T-helper 1 cell (primary cell): ENCODE measurements around the gene RBBP4.
"Not testable (repeated sequence)": the region's sequence is repeated elsewhere in the genome, so short reads cannot be mapped to it uniquely, and the experiment has no call there.

Experiments
- DNase-seq, 5 donors: peaks; one replicate each; pipeline ENCODE4 v3.0.0-alpha.2; 2012 to 2020
- total RNA-seq, 4 donors: gene quantifications; one replicate each; lab custom pipeline; 2026; lab: John Stamatoyannopoulos, UW

The RBBP4 gene
- total RNA-seq: 77.9 to 128 (median 106) reads per million in 4 donors

DNA sequence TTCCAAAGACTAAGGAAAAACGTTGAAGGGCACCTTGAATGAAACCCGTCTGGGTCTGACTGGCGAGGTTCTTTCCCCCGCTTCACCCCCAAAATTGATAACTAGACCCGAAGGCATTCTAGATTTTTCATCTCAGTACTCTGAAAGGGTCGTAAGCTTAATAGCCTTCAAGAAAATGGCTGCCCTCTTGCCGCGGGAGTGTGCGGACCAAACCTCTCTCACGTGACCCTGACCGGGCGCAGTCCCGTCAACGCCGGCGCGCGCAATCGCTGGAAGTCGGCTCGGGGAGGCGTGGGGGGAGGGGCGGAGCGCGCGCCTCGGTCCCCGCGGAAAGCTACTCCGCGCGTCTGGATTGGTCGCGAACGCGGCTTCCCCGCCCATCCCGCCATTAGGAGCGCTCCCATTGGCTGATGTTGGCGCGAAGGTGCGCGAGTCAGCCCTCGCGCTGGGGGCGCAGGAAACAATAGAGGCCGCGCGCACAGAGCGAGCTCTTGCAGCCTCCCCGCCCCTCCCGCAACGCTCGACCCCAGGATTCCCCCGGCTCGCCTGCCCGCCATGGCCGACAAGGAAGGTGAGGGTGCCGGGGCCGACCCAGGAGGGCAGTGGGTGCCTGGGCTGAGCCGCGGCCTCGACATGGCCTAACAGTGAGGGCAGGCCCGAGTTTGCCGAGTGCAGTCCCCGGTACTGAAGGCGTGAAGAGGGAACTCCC lies at the start of gene RBBP4:
RBBP4 (plus strand) TSS at position 457 of the 709 bp plus-strand sequence; CDS start at position 556, 99 bp downstream.
- DNase-seq: peak; percentile 96 to 99 (median 97)

GRCh38 chr1:32605711-32606424 lies 45.1 kb upstream of the RBBP4 start:
- DNase-seq: no peak

DNA sequence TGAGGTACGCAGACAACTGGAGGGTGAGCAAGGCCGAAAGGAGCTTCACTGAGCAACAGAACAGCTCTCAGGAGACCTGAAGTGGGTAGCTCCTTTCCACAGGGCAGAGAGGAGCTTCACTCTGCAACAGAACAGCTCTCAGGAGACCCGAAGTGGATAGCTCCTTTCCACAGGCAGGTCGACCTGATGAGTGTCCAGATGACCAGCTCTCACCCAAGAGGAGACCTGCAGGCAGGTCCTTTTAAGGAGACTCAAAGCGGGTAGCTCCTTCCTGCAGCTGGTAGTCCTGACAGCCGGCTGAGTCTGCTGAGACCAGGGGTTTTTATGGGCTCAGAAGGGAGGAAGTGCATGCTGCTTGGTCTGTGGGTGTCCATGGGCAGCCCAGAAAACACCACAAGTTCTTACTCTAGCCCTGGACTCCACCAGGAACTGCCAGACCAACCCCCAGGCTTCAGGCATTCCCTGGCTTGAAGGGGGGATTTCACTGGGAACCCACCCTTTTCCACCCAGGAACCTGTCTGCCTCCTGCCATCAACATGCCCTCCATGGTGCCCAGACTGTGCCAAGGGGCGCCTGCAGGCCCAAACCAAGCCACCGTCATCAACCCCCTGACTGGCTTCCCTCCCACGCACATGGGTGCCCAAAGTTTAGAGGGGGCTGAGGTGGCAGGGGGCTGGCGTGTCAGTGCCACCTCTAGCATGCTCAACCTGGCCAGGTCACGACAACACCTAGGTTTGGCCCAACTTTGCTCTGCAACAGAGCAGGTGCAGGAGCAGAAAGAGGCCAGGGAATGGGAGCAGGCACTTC lies 44.2 kb upstream of the RBBP4 start:
- DNase-seq: no peak

DNA sequence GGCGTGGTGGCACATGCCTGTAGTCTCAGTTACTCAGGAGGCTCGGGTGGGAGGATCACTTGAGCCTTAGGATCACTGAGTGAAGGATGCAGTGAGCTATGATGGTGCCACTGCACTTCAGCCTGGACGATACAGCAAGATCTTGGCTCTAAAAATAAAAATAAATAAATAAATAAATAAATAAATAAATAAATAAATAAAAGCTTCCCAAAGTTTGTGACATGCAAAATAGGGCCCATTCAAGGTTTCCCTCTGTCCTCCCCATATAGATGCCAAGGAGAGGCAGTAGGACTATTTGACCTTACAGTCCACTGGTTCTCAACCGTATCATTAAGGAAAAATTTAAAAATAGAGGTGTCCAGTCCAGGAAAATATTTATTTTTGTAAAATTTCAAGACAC lies 41.8 kb upstream of the RBBP4 start:
- no peak for DNase-seq

DNA sequence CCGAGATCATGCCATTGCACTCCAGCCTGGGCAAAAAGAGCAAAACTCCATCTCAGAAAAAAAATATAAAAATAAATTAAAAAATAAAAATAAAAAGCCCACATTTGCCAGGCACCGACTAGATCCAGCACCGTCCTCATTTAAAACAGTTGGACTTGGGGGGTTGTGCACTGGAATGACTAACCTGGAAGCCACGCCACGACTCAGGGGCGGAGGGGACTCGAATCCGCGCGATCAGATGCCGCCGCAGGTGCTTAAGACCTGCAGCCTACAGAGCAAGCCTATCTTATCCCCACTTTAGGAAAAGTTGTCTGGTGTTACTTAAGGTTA lies 39.2 kb upstream of the RBBP4 start:
- DNase-seq: no peak

GRCh38 chr1:32612189-32612881 lies 38.7 kb upstream of the RBBP4 start:
- peak; percentile 16 to 40 (median 27) for DNase-seq

DNA sequence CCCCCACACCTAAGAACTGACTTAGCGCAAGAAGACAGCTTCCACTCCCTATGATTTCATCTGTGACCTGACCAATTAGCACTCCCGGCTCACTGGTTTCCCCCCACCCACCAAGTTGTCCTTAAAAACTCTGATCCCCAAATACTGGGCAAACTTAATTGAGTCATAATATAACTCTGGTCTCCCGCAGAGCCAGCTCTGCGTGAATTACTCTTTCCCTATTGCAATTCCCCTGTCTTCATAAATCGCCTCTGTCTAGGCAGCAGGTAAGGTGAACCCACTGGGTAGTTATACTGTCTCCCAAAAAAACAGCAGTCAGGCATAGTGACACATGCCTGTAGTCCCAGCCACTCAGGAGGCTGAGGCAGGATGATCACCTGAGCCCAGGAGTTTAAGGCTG lies 37.5 kb upstream of the RBBP4 start:
- no peak for DNase-seq

GRCh38 chr1:32618673-32619221 lies 32.3 kb upstream of the RBBP4 start:
- DNase-seq: no peak

DNA sequence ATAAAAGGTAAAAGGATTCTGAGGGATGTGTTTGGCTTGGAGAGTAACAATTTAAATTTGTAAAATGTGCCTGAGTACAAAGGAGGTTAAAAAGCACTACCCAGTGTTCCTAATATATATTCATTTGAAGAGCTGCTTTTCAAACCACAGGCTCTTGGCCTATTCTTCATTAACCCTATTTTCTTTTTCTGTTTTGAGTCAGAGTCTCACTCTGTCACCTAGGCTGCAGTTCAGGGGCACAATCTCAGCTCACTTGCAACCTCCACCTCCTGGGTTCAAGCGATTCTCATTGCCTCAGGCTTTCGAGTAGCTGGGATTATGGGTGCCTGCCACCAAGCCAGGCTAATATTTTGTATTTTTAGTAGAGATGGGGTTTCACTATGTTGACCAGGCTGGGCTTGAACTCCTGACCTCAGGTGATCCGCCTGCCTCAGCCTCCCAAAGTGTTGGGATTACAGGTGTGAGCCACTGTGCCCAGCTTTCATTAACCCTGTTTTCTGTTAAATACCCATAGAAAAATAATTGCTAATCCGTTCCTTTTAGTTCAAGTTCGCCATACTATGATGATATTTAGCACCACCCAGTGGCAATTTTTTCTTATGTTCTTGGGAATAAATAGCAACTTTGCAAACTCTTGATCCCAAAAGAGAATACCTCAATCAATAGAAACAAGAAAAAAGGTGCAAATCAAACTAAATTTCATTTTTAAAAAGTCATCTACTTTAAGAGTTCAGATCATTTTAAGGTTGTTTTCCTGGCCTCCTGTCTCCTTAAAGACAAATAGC lies 31.1 kb upstream of the RBBP4 start:
- peak in 1 of 5 donors; percentile 51 for DNase-seq

- no peak for DNase-seq
Measured at GRCh38 chr1:32622205-32622604, 28.8 kb upstream of the RBBP4 start.

GRCh38 chr1:32622806-32623681 lies 28.0 kb upstream of the RBBP4 start:
- peak in 1 of 5 donors; percentile 27 for DNase-seq

- no peak for DNase-seq
Measured at GRCh38 chr1:32623775-32624174, 27.2 kb upstream of the RBBP4 start.

DNA sequence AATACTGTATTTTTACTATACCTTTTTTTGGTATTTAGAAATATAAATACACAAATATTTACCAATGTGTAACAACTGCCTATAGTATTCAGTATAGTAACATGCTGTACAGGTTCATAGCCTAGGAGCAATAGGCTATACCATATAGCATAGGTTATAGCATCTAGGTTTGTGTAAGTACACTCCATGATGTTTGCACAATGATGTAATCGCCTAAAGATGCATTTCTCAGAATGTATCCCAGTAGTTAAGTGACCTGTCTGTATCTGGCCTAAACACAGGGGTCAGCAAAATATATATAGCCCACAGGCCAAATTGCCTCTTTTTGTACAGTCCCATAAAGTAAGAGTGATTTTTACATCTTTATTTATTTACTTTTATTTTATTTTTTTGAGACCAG lies 24.8 kb upstream of the RBBP4 start:
- no peak for DNase-seq

- peak in 1 of 5 donors; percentile 48 for DNase-seq
Measured at GRCh38 chr1:32627596-32628162, 23.3 kb upstream of the RBBP4 start.

DNA sequence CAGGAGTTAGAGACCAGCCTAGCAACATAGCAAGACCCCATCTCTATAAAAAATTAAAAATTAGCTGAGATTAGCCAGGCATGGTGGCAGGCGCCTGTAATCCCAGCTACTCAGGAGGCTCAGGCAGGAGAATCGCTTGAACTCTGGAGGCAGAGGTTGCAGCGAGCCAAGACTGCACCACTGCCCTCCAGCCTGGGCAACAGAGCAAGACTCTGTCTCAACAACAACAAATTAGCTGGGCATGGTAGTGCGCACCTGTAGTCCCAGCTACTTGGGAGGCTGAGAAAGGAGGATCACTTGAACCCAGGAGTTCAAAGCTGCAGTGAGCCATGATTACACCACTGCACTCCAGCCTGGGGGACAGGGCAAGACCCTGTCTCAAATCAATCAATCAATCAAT lies 20.8 kb upstream of the RBBP4 start:
- not testable (repeated sequence) for DNase-seq

- DNase-seq: no peak
Measured at GRCh38 chr1:32632829-32633228, 18.2 kb upstream of the RBBP4 start.

GRCh38 chr1:32635508-32636277 lies 15.3 kb upstream of the RBBP4 start:
- DNase-seq: no peak

DNA sequence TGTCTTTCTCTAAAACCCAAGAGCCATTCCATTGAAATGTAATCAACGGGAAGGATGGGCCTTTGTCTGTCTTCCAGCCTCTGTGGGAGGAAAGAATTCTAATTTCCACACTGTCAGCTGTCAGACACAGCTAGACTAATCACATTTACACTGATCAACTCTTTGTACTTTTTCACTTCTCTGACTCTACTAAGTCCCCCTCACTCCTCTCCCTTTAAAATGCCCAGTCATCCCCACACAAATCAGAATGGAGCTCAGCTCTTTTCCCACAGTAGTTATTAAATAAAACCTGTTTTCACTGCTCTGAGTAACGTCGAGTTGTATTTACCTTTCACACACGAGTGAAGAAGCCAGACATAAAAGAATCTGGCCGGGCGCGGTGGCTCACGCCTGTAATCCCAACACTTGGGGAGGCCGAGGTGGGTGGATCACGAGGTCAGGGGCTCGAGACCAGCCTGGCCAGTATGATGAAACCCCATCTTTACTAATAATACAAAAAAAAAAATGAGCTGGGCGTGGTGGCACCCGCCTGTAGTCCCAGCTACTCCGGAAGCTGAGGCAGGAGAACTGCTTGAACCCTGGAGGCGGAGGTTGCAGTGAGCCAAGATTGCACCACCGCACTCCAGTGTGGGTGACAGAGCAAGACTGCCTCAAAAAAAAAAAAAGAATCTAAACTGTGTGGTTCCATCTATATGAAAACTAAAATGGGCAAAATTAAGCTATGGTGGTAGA lies 13.9 kb upstream of the RBBP4 start:
- DNase-seq: no peak
